ENCODE results near the gene CCL28. TPM values are rescaled to one million over a fixed set of nuclear protein-coding genes. Genes with fewer than 3 reads are reported as not detected.

Gene CCL28
- total RNA-seq, 4 donors from 2014 or later = 2.7 to 15.1 (median 7.2) TPM

- H3K27me3 ChIP-seq = no peaks in the 10 kb centered on the region
These were observed 21.2 kb upstream of the CCL28 start for GRCh38 chr5:43433382-43433781.

GRCh38 chr5:43432486-43433375, 20.5 kb upstream of the CCL28 start:
- H3K27me3 ChIP-seq = no peaks in the 10 kb centered on the region
- peak overlapping the region in 1 of 4 donors; percentile 16 for H3K27ac ChIP-seq
- WGBS, 2 donors = 44 to 51% methylated on average over 3 of the region's 3 CpGs
- peak; percentile 72 to 76 for DNase-seq (ENCODE audit: low spot score in 2 of 2)
- peaks cover 0 to 6% (median 0%) of the 10 kb centered on the region in 4 donors for H3K9me3 ChIP-seq
- peaks cover 0 to 26% (median 3%) of the 10 kb centered on the region in 4 donors for H3K4me1 ChIP-seq
- TF ChIP-seq POLR2A (IDR thresholded peaks at IDR 0.05) (no peak), CTCF (IDR thresholded peaks at IDR 0.05) (no peak), EP300 (IDR thresholded peaks at IDR 0.05) (peak in 1 of 2 donors; percentile 86)
- H3K4me3 ChIP-seq = no peak overlapping the region
- no peaks in the 10 kb centered on the region for H3K36me3 ChIP-seq

More at GRCh38 chr5:43433382-43433781, 21.2 kb upstream of the CCL28 start:
- 71 to 80% methylated on average over 4 of the region's 4 CpGs for WGBS, 2 donors
- Histone ChIP-seq H3K4me1 (peaks cover 0 to 26% (median 3%) of the 10 kb centered on the region in 4 donors), H3K27ac (no peak overlapping the region), H3K9me3 (peaks cover 0 to 12% (median 0%) of the 10 kb centered on the region in 4 donors), H3K4me3 (no peak overlapping the region), H3K36me3 (no peaks in the 10 kb centered on the region)
- no peak for DNase-seq (ENCODE audit: low spot score in 2 of 2)
- TF ChIP-seq CTCF (IDR thresholded peaks at IDR 0.05) = no peak
- no peak for TF ChIP-seq POLR2A (IDR thresholded peaks at IDR 0.05)
- no peak for TF ChIP-seq EP300 (IDR thresholded peaks at IDR 0.05)

- Histone ChIP-seq H3K4me3 (no peak overlapping the region), H3K27ac (no peak overlapping the region), H3K27me3 (no peaks in the 10 kb centered on the region), H3K36me3 (no peaks in the 10 kb centered on the region), H3K4me1 (peaks cover 0 to 26% (median 3%) of the 10 kb centered on the region in 4 donors), H3K9me3 (no peaks in the 10 kb centered on the region)
- TF ChIP-seq CTCF (IDR thresholded peaks at IDR 0.05) (no peak), EP300 (IDR thresholded peaks at IDR 0.05) (no peak), POLR2A (IDR thresholded peaks at IDR 0.05) (no peak)
- WGBS, 2 donors = 90 to 92% methylated on average over 2 of the region's 2 CpGs
- no peak for DNase-seq (ENCODE audit: low spot score in 2 of 2)
These were observed 17.5 kb upstream of the CCL28 start for GRCh38 chr5:43429706-43430105.

GRCh38 chr5:43429016-43429415, 16.8 kb upstream of the CCL28 start:
- no peak overlapping the region for H3K27ac ChIP-seq
- no peaks in the 10 kb centered on the region for H3K27me3 ChIP-seq
- no peaks in the 10 kb centered on the region for H3K36me3 ChIP-seq
- no peak for DNase-seq (ENCODE audit: low spot score in 2 of 2)
- no peaks in the 10 kb centered on the region for H3K9me3 ChIP-seq
- H3K4me1 ChIP-seq = peaks cover 0 to 25% (median 3%) of the 10 kb centered on the region in 4 donors
- no peak for TF ChIP-seq EP300 (IDR thresholded peaks at IDR 0.05)
- no peak for TF ChIP-seq POLR2A (IDR thresholded peaks at IDR 0.05)
- TF ChIP-seq CTCF (IDR thresholded peaks at IDR 0.05) = no peak
- 89 to 90% methylated on average over 7 of the region's 7 CpGs for WGBS, 2 donors
- H3K4me3 ChIP-seq = no peak overlapping the region

- H3K36me3 ChIP-seq = no peaks in the 10 kb centered on the region
- TF ChIP-seq POLR2A (IDR thresholded peaks at IDR 0.05) (no peak), CTCF (IDR thresholded peaks at IDR 0.05) (no peak), EP300 (IDR thresholded peaks at IDR 0.05) (no peak)
- no peak overlapping the region for H3K4me3 ChIP-seq
- WGBS, 2 donors = 81 to 82% methylated on average over 4 of the region's 4 CpGs
- H3K27ac ChIP-seq = no peak overlapping the region
- H3K4me1 ChIP-seq = peaks cover 0 to 8% (median 2%) of the 10 kb centered on the region in 4 donors
- H3K27me3 ChIP-seq = no peaks in the 10 kb centered on the region
- no peaks in the 10 kb centered on the region for H3K9me3 ChIP-seq
- no peak for DNase-seq (ENCODE audit: low spot score in 2 of 2)
These were observed 15.1 kb upstream of the CCL28 start for GRCh38 chr5:43427306-43427705.
